Daoy (cell line): ENCODE measurements around the gene ZNF468. TPM values are rescaled to one million over a fixed set of nuclear protein-coding genes. Genes with fewer than 3 reads are reported as not detected.
A peak's percentile ranks its signal among the peaks of the same experiment; 100 is the strongest.
"Not testable (repeated sequence)": the region's sequence is repeated elsewhere in the genome, so short reads cannot be mapped to it uniquely, and the experiment has no call there.

ENCODE experiments used
- DNase-seq: peaks from one replicate; pipeline ENCODE4 v3.0.0-alpha.2; 2015; ENCODE audit warnings: low read depth
- total RNA-seq: library from RNA; depleted of rRNA; stranded (reverse); fragments of >200 nt; shearing (Covaris generic); gene quantifications from 2 replicates; pipeline ENCODE4 v1.2.3, GENCODE V29; 2014; rRNA removed

ZNF468 gene
- total RNA-seq, 1 experiment from 2014 or later = 22.6 TPM

GRCh38 chr19:52829866-52830265, 27.6 kb downstream of the ZNF468 start:
- not testable (repeated sequence) for DNase-seq

GRCh38 chr19:52825765-52826164, 31.7 kb downstream of the ZNF468 start:
- no peak for DNase-seq

GRCh38 chr19:52823676-52824075, 33.7 kb downstream of the ZNF468 start:
- DNase-seq = no peak

GRCh38 chr19:52821204-52821960, 36.0 kb downstream of the ZNF468 start, which contains the start of gene ZNF28:
TSS of gene ZNF28 (minus strand) at chr19:52821633. CDS start at chr19:52817958, 3,675 bp downstream.
- peak; percentile 62 for DNase-seq

- DNase-seq = peak; percentile 37
Measured at GRCh38 chr19:52820472-52821203, 36.8 kb downstream of the ZNF468 start.

- DNase-seq = no peak
Measured at GRCh38 chr19:52809801-52810200, 47.6 kb downstream of the ZNF468 start.

GRCh38 chr19:52799950-52800640, 57.3 kb downstream of the ZNF468 start:
- not testable (repeated sequence) for DNase-seq

GRCh38 chr19:52789440-52789839, 68.0 kb downstream of the ZNF468 start:
- DNase-seq = no peak

Other genes with a start within 250 kb of the ZNF468 start
- 23.8 and 45.5 TPM in 2 replicates for gene ZNF83, start 219.3 kb downstream of the ZNF468 start, total RNA-seq
- gene ZNF611, start 122.6 kb downstream of the ZNF468 start, total RNA-seq = 12.5 and 15.0 TPM in 2 replicates
- gene ZNF600, start 70.8 kb downstream of the ZNF468 start, total RNA-seq = 0.63 and 5.7 TPM in 2 replicates
- 21.8 and 24.6 TPM in 2 replicates for gene ZNF28, start 36.0 kb downstream of the ZNF468 start, total RNA-seq
- gene ZNF320, start 40.0 kb upstream of the ZNF468 start, total RNA-seq = 7.6 and 10.5 TPM in 2 replicates
- 3.0 TPM in 2 replicates for gene ZNF888, start 65.8 kb upstream of the ZNF468 start, total RNA-seq
- 6.3 and 15.1 TPM in 2 replicates for gene ZNF816, start 105.3 kb upstream of the ZNF468 start, total RNA-seq
- gene ERVV-1, start 156.3 kb upstream of the ZNF468 start, total RNA-seq = not detected in 2 replicates
- not detected in 2 replicates for gene ERVV-2, start 187.1 kb upstream of the ZNF468 start, total RNA-seq
- 7.6 and 12.9 TPM in 2 replicates for gene ZNF160, start 245.8 kb upstream of the ZNF468 start, total RNA-seq